HEK293T (cell line): ENCODE data around the gene NT5M.

Source experiments
- CTCF ChIA-PET: fragments of 350-600 bp; formaldehyde crosslinking; extraction: SDS; loops from one replicate; lab custom pipeline; 2021; ENCODE audit warnings: antibody characterized with exemption, inconsistent platforms; lab: Yijun Ruan, JAX
- POLR2A ChIA-PET: fragments of 350-600 bp; formaldehyde crosslinking; extraction: SDS; loops from one replicate; lab custom pipeline; 2020; ENCODE audit warnings: antibody characterized with exemption, inconsistent platforms; lab: Yijun Ruan, JAX
- DNase-seq: peaks from one replicate; pipeline ENCODE4 v3.0.0; 2012; ENCODE audit warnings: mixed read lengths; ENCODE audit errors: extremely low spot score
- ARNT ChIP-seq: fragments of 450-650 bp; IDR thresholded peaks from 2 replicates; pipeline ENCODE4 v1.6.1; 2017; ENCODE audit warnings: mild to moderate bottlenecking
- BHLHE40 ChIP-seq: fragments of 450-650 bp; IDR thresholded peaks from 2 replicates; pipeline ENCODE4 v1.6.1; 2016; ENCODE audit warnings: mild to moderate bottlenecking, moderate library complexity, borderline replicate concordance
- CTBP1 ChIP-seq: fragments of 450-650 bp; IDR thresholded peaks from 2 replicates; pipeline ENCODE4 v1.6.1; 2016; ENCODE audit warnings: borderline replicate concordance
- ELF4 ChIP-seq: fragments of 450-650 bp; IDR thresholded peaks from 2 replicates; pipeline ENCODE4 v1.6.1; 2017; ENCODE audit warnings: antibody characterized with exemption
- FOXA1 ChIP-seq: fragments of 450-650 bp; IDR thresholded peaks from 2 replicates; pipeline ENCODE4 v1.6.1; 2016; ENCODE audit warnings: mild to moderate bottlenecking
- FOXK2 ChIP-seq: fragments of 450-650 bp; IDR thresholded peaks from 2 replicates; pipeline ENCODE4 v1.6.1; 2016; ENCODE audit warnings: mild to moderate bottlenecking
- FOXM1 ChIP-seq: fragments of 450-650 bp; IDR thresholded peaks from 2 replicates; pipeline ENCODE4 v1.6.1; 2017; ENCODE audit warnings: mild to moderate bottlenecking, borderline replicate concordance
- HDGF ChIP-seq: fragments of 450-650 bp; IDR thresholded peaks from 2 replicates; pipeline ENCODE4 v1.6.1; 2017; ENCODE audit warnings: antibody characterized with exemption, borderline replicate concordance
- L3MBTL2 ChIP-seq: fragments of 450-650 bp; conservative IDR thresholded peaks from 2 replicates; pipeline ENCODE4 v1.6.1; 2016; ENCODE audit warnings: mild to moderate bottlenecking
- LEF1 ChIP-seq: fragments of 450-650 bp; IDR thresholded peaks from 2 replicates; pipeline ENCODE4 v1.6.1; 2017; ENCODE audit warnings: mild to moderate bottlenecking, borderline replicate concordance
- NFRKB ChIP-seq: fragments of 450-650 bp; IDR thresholded peaks from 2 replicates; pipeline ENCODE4 v1.6.1; 2016; ENCODE audit warnings: mild to moderate bottlenecking, moderate library complexity
- PKNOX1 ChIP-seq: fragments of 450-650 bp; IDR thresholded peaks from 2 replicates; pipeline ENCODE4 v1.6.1; 2016
- SP1 ChIP-seq: fragments of 450-650 bp; IDR thresholded peaks from 2 replicates; pipeline ENCODE4 v1.6.1; 2017
- SUZ12 ChIP-seq: fragments of 450-650 bp; IDR thresholded peaks from 2 replicates; pipeline ENCODE4 v1.6.1; 2016; ENCODE audit warnings: mild to moderate bottlenecking
- TARDBP ChIP-seq: fragments of 450-650 bp; IDR thresholded peaks from 2 replicates; pipeline ENCODE4 v1.6.1; 2016
- ZNF384 ChIP-seq: fragments of 450-650 bp; IDR thresholded peaks from 2 replicates; pipeline ENCODE4 v1.6.1; 2016

Gene NT5M

GRCh38 chr17:17285951-17286350 is 17.2 kb upstream of the NT5M start:
- ChIA-PET CTCF (no interaction called here), POLR2A (no interaction called here)
- TF ChIP-seq L3MBTL2 (no peak), ZNF384 (no peak), ARNT (no peak), SP1 (no peak), NFRKB (no peak), TARDBP (no peak), FOXM1 (no peak), SUZ12 (no peak), FOXK2 (no peak), LEF1 (no peak), FOXA1 (no peak)
- no peak for DNase-seq

- TF ChIP-seq FOXK2: no peak
- TF ChIP-seq HDGF: no peak
- no peak for TF ChIP-seq SP1
- TF ChIP-seq NFRKB: no peak
- no peak for TF ChIP-seq L3MBTL2
- no peak for TF ChIP-seq LEF1
- no peak for TF ChIP-seq ZNF384
- no peak for TF ChIP-seq BHLHE40
- no peak for TF ChIP-seq ELF4
- TF ChIP-seq ARNT: no peak
- no peak for TF ChIP-seq FOXA1
- TF ChIP-seq CTBP1: no peak
- no peak for TF ChIP-seq TARDBP
- TF ChIP-seq PKNOX1: no peak
- no peak for DNase-seq
- POLR2A ChIA-PET: interaction anchor here (2.6 to 2.9 kb wide), 2 partner anchors 8 to 12 kb away, joined by 16 to 17 read pairs; partner anchors contain the start of gene COPS3
- CTCF ChIA-PET: interaction anchor here (0.8 kb wide), 1 partner anchor 19 kb away, joined by 7 read pairs; no protein-coding TSS in a partner anchor
These were observed 14.1 kb upstream of the NT5M start for GRCh38 chr17:17289086-17289485.

GRCh38 chr17:17289701-17290100 is 13.5 kb upstream of the NT5M start:
- POLR2A ChIA-PET: interaction anchor here (2.6 to 2.9 kb wide), 2 partner anchors 9 to 11 kb away, joined by 16 to 17 read pairs; partner anchors contain the start of gene COPS3
- TF ChIP-seq FOXA1 (no peak), ZNF384 (no peak), NFRKB (no peak), FOXK2 (no peak), SP1 (no peak), TARDBP (no peak), ARNT (no peak), LEF1 (no peak), CTBP1 (no peak), ELF4 (no peak), L3MBTL2 (no peak), HDGF (no peak), PKNOX1 (no peak), FOXM1 (no peak), SUZ12 (no peak), BHLHE40 (no peak)
- no peak for DNase-seq
- CTCF ChIA-PET: interaction anchor here (0.8 kb wide), 1 partner anchor 19 kb away, joined by 7 read pairs; no protein-coding TSS in a partner anchor

- TF ChIP-seq ELF4 (no peak), SUZ12 (no peak), BHLHE40 (no peak), PKNOX1 (no peak), L3MBTL2 (no peak), CTBP1 (no peak), NFRKB (no peak), LEF1 (no peak), ARNT (no peak), TARDBP (no peak), FOXM1 (no peak), FOXK2 (no peak), FOXA1 (no peak), ZNF384 (no peak), HDGF (no peak), SP1 (no peak)
- CTCF ChIA-PET: no interaction called here
- POLR2A ChIA-PET: interaction anchor here (2.4 kb wide), 1 partner anchor 14 kb away, joined by 8 read pairs; the partner anchor contains the start of gene COPS3
- DNase-seq: no peak
These were observed 8.0 kb upstream of the NT5M start for GRCh38 chr17:17295141-17295540.

GRCh38 chr17:17297217-17297616 is 6.0 kb upstream of the NT5M start:
- TF ChIP-seq ELF4 (no peak), SP1 (no peak), L3MBTL2 (no peak), NFRKB (no peak), ZNF384 (no peak), FOXA1 (no peak), BHLHE40 (no peak), FOXM1 (no peak), ARNT (no peak), HDGF (no peak), SUZ12 (no peak), TARDBP (no peak), PKNOX1 (no peak), LEF1 (no peak)

More at GRCh38 chr17:17297217-17297616, 6.0 kb upstream of the NT5M start:
- POLR2A ChIA-PET: no interaction called here
- CTCF ChIA-PET: no interaction called here
- DNase-seq: no peak
